Parathyroid adenoma (tissue), 2 donors: ENCODE results near the gene UQCRQ.

Source experiments
- H2AFZ ChIP-seq: fragments of 300-600 bp; sonication (generic); one replicate; pipeline ENCODE4 v1.7.0; 2017; ENCODE audit warnings: antibody characterized with exemption, mild to moderate bottlenecking
- H3K27ac ChIP-seq: fragments of 300-600 bp; sonication (generic); one replicate; pipeline ENCODE4 v1.7.0; 2017
- H3K27me3 ChIP-seq: fragments of 300-600 bp; sonication (generic); one replicate; pipeline ENCODE4 v1.7.0; 2017; ENCODE audit warnings: low read length; ENCODE audit not compliant: control insufficient read depth, insufficient read depth
- H3K36me3 ChIP-seq: fragments of 300-600 bp; sonication (generic); one replicate; pipeline ENCODE4 v1.7.0; 2017; ENCODE audit warnings: low read length; ENCODE audit not compliant: control insufficient read depth, insufficient read depth
- H3K4me1 ChIP-seq: fragments of 300-600 bp; sonication (generic); one replicate; pipeline ENCODE4 v1.7.0; 2017; ENCODE audit warnings: control low read depth
- H3K4me2 ChIP-seq: fragments of 300-600 bp; sonication (generic); one replicate; pipeline ENCODE4 v1.7.0; 2017; ENCODE audit warnings: low read length
- H3K4me3 ChIP-seq: fragments of 300-600 bp; sonication (generic); one replicate; pipeline ENCODE4 v1.7.0; 2017; ENCODE audit warnings: low read depth, low read length
- H3K79me2 ChIP-seq: fragments of 300-600 bp; sonication (generic); one replicate; pipeline ENCODE4 v1.7.0; 2017; ENCODE audit warnings: control low read depth
- H3K9ac ChIP-seq: fragments of 300-600 bp; sonication (generic); one replicate; pipeline ENCODE4 v1.7.0; 2017; ENCODE audit warnings: mild to moderate bottlenecking
- H3K9me3 ChIP-seq: fragments of 300-600 bp; sonication (generic); one replicate; pipeline ENCODE4 v1.7.0; 2017; ENCODE audit warnings: low read length; ENCODE audit not compliant: control insufficient read depth
- CTCF ChIP-seq: fragments of 300-600 bp; sonication (generic); IDR thresholded peaks from one replicate; pipeline ENCODE4 v1.7.0; 2017; ENCODE audit warnings: antibody characterized with exemption, mild to moderate bottlenecking
- donor health status: primary hyperparathyroidism.

The UQCRQ gene

GRCh38 chr5:132821350-132821749 lies 45.1 kb upstream of the UQCRQ start:
- TF ChIP-seq CTCF, result no peak
- Histone ChIP-seq H3K36me3 (no peaks in the 10 kb centered on the region), H3K4me2 (no peak overlapping the region), H3K27ac (no peak overlapping the region), H3K9me3 (no peaks in the 10 kb centered on the region), H3K27me3 (no peaks in the 10 kb centered on the region), H3K9ac (no peak overlapping the region), H3K4me3 (no peak overlapping the region), H3K4me1 (no peaks in the 10 kb centered on the region), H3K79me2 (no peaks in the 10 kb centered on the region), H2AFZ (no peak overlapping the region)

- H3K9me3 ChIP-seq, result no peaks in the 10 kb centered on the region
- no peak overlapping the region for H3K9ac ChIP-seq
- no peaks in the 10 kb centered on the region for H3K79me2 ChIP-seq
- no peaks in the 10 kb centered on the region for H3K4me1 ChIP-seq
- H3K4me3 ChIP-seq, result no peak overlapping the region
- no peak overlapping the region for H3K27ac ChIP-seq
- TF ChIP-seq CTCF, result no peak
- no peaks in the 10 kb centered on the region for H3K36me3 ChIP-seq
- H3K27me3 ChIP-seq, result no peaks in the 10 kb centered on the region
- H3K4me2 ChIP-seq, result no peak overlapping the region
- H2AFZ ChIP-seq, result no peak overlapping the region
These were observed 44.7 kb upstream of the UQCRQ start for GRCh38 chr5:132821791-132822190.

DNA sequence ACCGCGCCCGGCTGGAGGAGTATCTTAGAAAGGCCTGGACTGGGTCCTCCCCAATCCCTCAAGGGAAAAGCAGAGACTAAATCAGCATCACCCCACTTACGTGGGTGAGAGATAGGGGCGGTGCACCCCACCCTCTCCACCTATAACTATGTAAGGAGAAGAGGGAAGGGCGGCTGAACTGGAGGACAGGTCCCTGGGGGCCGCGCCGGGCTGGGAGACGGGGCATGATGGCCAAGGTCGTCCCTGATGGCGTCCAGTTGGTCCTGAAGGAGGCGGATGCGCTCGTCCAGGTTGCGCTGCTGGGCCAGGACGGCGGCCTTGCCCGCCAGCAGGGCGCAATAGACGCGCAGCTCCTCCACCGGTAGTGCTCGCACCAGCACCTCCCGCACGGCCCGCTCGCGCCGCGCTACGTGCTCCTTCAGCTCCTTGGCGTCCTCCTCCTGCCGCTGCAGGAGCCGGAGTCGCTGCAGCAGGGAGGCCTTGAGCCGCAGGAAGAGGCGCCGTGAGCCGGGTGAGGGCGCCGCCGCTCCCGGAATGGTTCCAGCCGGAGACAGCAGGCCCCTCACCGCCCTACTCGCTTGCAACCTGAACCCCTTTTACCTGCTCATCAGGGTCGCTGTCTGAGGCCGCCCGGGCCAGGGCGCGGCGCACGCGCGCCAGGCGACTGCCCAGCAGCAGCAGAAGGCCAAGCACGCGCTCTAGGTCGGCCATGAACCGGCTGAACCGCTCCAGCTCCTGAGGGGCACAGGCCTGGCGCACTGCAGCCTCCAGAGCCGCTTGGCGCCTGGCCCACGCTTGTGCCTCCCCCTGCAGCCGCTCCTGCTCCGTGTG lies 43.6 kb upstream of the UQCRQ start:
- H3K9me3 ChIP-seq, result no peaks in the 10 kb centered on the region
- H3K36me3 ChIP-seq, result no peaks in the 10 kb centered on the region
- H3K27ac ChIP-seq, result no peak overlapping the region
- no peaks in the 10 kb centered on the region for H3K4me1 ChIP-seq
- no peak overlapping the region for H2AFZ ChIP-seq
- H3K27me3 ChIP-seq, result no peaks in the 10 kb centered on the region
- H3K4me2 ChIP-seq, result no peak overlapping the region
- H3K4me3 ChIP-seq, result no peak overlapping the region
- H3K79me2 ChIP-seq, result no peaks in the 10 kb centered on the region
- TF ChIP-seq CTCF, result no peak
- no peak overlapping the region for H3K9ac ChIP-seq

DNA sequence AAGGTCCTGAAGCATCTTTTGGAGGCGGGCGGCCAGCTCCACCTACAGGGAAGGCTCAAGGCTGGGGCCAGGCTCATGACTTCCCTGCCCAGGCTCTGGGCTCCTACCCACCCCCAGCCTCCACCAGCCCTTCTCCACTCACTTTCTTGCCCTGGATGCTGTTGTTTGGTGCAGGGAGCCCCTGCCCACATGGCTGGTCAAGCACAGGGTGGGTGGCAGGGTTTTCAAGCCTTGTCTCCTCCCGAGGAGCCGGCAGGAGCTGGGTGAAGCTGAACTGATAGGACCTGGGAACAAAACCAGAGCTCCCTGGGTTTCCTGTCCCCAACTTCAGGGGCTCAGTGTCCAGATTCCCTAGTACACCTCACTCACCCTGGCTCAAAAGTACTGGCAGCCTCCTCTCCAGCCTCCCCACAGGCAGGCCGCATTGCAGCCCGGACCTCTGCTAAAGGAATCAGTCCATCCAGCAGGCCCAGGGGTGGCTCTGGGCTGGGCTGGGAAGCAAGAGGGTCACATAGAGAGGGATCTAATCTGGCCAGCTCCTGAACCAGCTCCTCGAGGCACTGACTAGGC lies 42.9 kb upstream of the UQCRQ start:
- Histone ChIP-seq H3K4me2 (no peak overlapping the region), H3K79me2 (no peaks in the 10 kb centered on the region), H3K27ac (no peak overlapping the region), H3K4me1 (no peaks in the 10 kb centered on the region), H3K9me3 (no peaks in the 10 kb centered on the region), H2AFZ (no peak overlapping the region), H3K36me3 (no peaks in the 10 kb centered on the region), H3K4me3 (no peak overlapping the region), H3K27me3 (no peaks in the 10 kb centered on the region), H3K9ac (no peak overlapping the region)
- no peak for TF ChIP-seq CTCF

DNA sequence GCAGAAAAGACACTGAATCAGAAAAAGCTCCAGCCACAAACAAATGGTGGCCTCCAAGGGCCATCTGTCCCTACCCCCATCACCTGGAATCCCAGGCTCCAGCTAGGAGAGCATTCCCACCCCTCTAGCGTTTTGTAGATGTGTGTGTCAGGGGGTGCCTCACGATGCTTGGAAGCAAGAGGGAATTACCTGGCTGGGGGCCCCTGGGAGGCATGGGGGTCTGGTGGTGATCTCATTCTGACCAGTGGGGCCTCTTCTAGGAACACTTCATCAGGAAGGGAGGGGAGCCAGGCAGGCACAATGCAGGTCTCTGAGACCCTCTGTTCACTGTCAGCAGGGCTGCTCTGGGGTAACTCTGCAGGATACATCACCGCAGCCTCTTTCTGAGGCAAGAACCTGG lies 42.0 kb upstream of the UQCRQ start:
- H3K79me2 ChIP-seq, result no peaks in the 10 kb centered on the region
- no peak for TF ChIP-seq CTCF
- no peaks in the 10 kb centered on the region for H3K36me3 ChIP-seq
- no peaks in the 10 kb centered on the region for H3K9me3 ChIP-seq
- H3K4me2 ChIP-seq, result no peak overlapping the region
- peaks cover 4% of the 10 kb centered on the region for H3K4me1 ChIP-seq
- H3K4me3 ChIP-seq, result no peak overlapping the region
- no peak overlapping the region for H3K27ac ChIP-seq
- no peak overlapping the region for H2AFZ ChIP-seq
- H3K9ac ChIP-seq, result no peak overlapping the region
- H3K27me3 ChIP-seq, result no peaks in the 10 kb centered on the region
